Heart left ventricle (tissue), 13 donors: ENCODE measurements around the gene ENTREP1.
"Not testable (repeated sequence)": the region's sequence is repeated elsewhere in the genome, so short reads cannot be mapped to it uniquely, and the experiment has no call there.

Experiments used
- CTCF ChIP-seq, 12 donors: fragments of 200-600 bp; sonication (generic) in 4 of 12; IDR thresholded peaks; one replicate each; pipeline versions ENCODE4 v1.5.0 to v1.8.0; 2018 to 2022; ENCODE audit warnings: antibody characterized with exemption in 12 of 12, mild to moderate bottlenecking in 5 of 12
- POLR2A ChIP-seq, 2 donors: fragments of 450-650 bp; IDR thresholded peaks; one replicate each; pipeline ENCODE4 v1.6.1; 2017; ENCODE audit warnings: antibody characterized with exemption in 2 of 2, mild to moderate bottlenecking in 2 of 2, moderate library complexity in 2 of 2
- donor health status: ischemic (EF 13 %, LVEDD 7.1; RV severe dilation, severe dysfunction).
- donor health status: DM: no; HTN: yes; CAD: no.
- donor health status: DM: no; HTN: no; CAD: no.
- donor health status: ischemic (EF 25% LVEDD 6.9; RV normal size, moderate dysfunction).
- donor health status: ischemic (EF 25% LVEDD 5.7; RV mildly dilated, moderate dysfunction).
- donor health status: ischemic (EF 35%, LVEDD 5.7; RV mildly dilated, moderate dysfunction).
- donor health status: nonischemic (EF 11% LVEDD 7.7; RV severe dilation, severe dysfunction).
- donor health status: DM: yes; HTN: yes; CAD: no.
- donor health status: PGD.
- donor health status: ischemic (EF 29% LVEDD 5.4; RV normal size, mild dysfunction).
- donor health status: nonischemic (EF 23%, LVEDD 6.1; RV moderate dilation, normal function).

DNA sequence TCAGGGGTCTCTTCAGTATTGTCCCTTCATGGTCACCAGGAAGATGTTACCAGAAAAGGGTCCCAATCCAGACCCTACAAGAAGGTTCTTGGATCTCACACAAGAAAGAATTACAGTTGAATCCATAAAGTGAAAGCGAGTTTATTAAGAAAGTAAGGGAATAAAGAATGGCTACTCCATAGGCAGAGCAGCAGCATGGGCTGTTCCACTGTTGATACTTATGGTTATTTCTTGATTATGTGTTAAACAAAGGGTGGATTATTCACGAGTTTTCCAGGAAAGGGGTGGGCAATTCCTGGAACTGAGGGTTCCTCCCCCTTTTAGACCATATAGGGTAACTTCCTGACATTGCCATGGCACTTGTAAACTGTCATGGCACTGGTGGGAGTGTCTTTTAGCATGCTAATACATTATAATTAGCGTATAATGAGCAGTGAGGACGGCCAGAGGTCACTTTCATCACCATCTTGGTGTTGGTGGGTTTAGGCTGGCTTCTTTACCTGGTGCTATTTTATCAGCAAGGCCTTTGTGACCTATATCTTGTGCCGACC, 18.0 kb upstream of the ENTREP1 start:
- not testable (repeated sequence) for TF ChIP-seq CTCF, POLR2A (IDR thresholded peaks at IDR 0.05)
